ENCODE measurements around the gene INTS6.
"Not testable (repeated sequence)": the region's sequence is repeated elsewhere in the genome, so short reads cannot be mapped to it uniquely, and the experiment has no call there.

Gene INTS6

DNA sequence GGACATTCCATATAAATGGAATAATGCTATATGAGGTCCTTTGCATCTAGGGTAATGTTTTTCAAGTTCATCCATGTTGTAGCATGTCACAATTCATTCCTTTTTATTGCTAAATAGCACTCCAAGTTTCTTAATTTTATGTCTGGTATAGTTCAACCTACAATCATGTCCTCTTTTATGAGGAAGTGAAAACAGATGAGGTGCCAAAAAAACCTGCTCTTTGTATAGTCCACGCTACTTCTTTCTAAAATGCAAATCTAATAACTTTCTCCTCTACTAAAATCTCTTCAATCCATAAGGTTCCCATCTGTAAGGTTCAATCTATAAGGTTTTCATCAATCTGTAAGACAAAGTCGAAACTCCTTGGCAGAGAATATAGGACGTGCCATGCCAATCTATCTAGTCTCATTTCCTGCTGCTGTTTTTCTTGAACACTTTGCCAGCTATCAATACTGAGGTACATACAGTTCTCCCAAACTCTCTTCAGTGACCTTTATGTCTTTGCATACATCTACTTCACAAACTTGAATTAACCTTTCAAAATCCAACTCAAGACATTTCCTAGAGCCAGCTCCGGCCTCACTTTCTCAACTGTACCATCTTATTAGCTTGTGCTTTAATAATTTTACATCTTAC lies 33.7 kb downstream of the INTS6 start:
- FAIRE-seq (peak; percentile 89), DNase-seq (ENCODE audit: insufficient read length, low spot score) (no peak)

DNA sequence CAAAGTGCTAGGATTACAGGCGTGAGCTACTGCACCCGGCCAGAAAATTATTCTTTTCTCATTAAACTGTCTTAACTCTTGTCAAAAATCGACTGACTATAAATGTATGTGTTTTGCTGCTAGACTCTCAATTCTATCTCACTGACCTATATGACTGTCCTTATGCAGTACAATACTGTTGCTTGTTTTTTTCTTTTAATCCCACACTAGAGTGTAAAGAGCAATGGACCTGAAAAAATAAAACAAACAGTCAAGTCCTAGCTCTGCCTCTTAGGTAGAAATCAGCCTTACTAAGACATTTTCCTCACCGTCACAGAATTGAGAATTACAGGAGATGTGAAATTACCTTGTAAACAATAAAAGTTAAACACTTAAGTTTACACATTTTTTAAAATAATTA lies 35.1 kb downstream of the INTS6 start:
- FAIRE-seq (no peak), DNase-seq (ENCODE audit: insufficient read length, low spot score) (no peak)

DNA sequence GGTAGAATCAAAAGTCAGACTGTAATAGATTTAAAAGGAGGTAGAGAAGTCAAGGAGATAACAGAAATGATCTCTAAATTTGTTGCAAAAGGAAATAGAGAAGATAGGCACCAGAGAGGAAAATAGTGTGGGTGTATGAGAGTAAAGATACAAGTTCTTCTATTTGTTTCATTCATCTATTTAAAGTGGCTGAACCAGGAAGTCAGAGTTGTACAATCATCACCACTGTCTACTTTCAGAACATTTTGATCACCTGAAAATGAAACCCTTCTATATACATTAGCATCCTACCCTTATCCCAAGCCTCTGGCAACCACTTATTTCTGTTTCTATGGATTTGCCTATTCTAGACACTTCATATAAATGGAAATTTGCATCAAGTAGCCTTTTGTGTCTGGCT lies 36.7 kb downstream of the INTS6 start:
- no peak for DNase-seq (ENCODE audit: insufficient read length, low spot score)
- peak; percentile 72 for FAIRE-seq

DNA sequence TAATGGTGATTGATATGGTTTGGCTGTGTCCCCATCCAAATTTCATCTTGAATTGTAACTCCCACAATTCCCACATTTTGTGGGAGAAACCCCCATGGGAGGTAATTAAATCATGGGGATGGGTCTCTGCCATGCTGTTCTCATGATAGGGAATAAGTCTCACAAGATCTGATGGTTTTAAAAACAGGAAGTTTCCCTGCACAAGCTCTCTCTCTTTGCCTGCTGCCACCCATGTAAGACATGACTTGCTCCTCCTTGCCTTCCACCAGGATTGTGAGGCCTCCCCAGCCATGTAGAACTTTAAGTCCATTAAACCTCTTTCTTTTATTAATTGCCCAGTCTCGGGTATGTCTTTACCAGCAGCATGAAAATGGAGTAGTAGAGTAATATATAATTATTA lies 37.5 kb downstream of the INTS6 start:
- not testable (repeated sequence) for FAIRE-seq; DNase-seq (ENCODE audit: insufficient read length, low spot score)

DNA sequence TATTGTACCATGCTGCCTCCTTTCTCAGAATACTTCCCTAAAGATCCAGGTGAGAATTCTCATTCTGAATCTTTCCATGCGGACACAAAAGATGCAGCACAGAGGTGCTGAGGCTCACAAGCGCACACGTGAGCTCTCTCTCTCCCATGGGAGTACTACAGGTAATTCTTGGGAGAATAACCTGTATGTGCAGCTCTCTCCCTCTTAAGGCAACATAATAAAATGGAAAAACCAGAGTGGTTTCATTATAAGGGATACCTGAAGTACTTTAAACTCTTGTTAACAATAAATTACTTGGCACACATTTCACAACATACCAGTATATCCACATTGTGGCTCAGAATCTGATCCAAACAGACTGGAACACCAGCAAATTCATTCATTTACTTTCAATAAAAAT lies 40.4 kb downstream of the INTS6 start:
- no peak for DNase-seq (ENCODE audit: insufficient read length, low spot score)
- FAIRE-seq: no peak

DNA sequence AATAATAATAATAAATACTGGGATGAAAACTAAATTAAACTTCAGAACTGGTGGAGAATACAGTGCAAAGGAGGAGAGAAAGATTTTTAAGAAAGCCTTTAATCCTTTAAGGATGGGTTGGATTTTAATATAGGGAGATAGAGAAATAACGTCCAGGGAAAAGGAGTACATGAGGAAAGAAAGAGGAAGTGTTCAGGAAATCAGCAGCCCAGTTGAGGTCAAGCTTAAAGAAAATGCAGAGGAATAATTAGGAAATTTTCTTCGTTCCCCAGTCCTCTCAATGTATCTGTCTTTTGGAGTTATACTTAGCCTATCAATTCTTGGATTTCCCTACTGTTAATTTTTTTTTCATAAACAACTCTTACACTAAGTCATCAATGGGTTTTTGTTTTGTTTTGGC lies 47.7 kb downstream of the INTS6 start:
- FAIRE-seq (no peak), DNase-seq (ENCODE audit: insufficient read length, low spot score) (no peak)

DNA sequence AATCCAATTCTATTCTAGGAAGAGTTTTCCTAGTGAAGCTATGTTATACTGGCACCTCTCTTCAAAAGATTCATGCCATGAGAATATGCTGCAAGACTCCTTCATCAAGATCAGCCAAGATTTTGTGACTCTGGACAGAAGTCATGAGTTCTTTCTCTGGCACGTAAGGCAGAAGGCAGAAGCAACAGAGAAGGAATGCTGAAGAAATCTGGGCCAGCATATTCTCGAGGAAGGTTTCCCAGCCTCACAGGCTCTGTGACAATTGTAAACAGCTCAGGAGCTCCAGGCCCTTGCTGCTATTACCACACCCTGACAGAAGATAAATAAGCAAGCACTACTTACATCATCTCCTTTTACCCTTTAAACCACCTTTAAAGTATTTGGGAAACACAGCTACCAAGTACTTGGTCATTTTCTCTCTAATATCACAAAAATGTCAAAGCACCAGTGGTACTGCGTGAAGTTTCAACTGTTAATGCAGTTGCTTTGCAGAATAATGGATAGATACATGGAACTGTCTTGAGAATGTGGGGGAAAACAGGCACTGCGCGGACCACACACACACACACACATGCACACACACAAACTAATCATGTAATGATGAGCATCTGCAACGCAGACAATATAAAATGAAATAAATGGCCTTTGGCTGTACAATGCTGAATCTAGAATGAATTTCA lies 55.4 kb downstream of the INTS6 start:
- FAIRE-seq (no peak), DNase-seq (ENCODE audit: insufficient read length, low spot score) (no peak)

DNA sequence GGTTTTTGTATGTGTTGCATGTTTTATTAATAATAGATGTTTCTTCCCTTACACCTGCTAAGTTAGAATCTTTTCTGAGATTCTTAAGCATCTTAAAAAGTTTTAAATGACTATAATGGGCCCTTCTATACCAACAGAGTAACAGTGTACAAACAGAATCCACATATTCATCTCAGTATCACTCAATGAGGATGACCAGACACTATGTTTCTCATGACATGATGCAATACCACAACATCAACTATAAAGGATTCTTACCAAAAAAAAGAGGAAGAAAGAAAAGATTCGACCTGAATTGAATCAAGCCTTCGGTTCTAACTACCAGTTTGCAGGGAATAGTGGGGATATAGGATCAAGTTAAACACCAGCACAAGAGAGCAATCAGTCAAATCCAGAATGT lies 56.5 kb downstream of the INTS6 start:
- DNase-seq (ENCODE audit: insufficient read length, low spot score) (no peak), FAIRE-seq (no peak)

DNA sequence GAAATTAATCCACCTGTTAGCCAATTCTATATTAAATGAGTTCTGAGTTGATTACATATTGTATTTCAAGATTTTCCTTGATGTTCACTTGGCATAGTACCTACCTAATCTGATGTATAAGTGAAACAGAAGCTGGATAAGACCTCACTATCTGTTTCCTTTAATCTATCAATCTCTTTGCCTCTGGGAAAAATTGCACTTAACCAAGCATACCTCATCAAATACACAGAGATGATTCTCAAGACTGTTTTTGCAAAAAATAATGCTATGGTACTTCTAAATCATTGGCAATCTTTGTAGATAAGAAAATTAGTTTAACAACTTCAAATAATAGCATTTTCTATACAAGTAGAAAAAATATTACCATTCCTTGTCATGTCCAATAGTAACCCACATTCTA lies 58.1 kb downstream of the INTS6 start:
- FAIRE-seq (no peak), DNase-seq (ENCODE audit: insufficient read length, low spot score) (no peak)

DNA sequence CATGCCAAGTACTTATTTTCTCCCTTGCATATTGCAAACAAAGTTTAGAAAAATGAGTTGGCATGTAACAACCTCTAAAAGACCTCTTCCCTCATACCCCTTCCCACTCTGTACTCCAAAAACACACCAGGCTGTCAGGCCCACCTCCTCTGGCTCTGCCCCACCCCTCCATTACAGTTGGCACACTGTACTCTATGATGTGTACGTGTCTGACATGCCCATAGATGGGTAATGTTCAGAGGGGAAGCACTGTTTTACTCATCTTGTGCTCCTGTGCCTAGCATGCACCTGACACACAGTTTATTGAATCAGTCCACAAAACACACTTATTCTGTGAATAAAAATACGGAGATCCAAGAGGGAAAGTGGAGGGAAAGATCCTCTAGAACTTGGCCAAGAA lies 67.7 kb downstream of the INTS6 start:
- DNase-seq (ENCODE audit: insufficient read length, low spot score): no peak
- no peak for FAIRE-seq

DNA sequence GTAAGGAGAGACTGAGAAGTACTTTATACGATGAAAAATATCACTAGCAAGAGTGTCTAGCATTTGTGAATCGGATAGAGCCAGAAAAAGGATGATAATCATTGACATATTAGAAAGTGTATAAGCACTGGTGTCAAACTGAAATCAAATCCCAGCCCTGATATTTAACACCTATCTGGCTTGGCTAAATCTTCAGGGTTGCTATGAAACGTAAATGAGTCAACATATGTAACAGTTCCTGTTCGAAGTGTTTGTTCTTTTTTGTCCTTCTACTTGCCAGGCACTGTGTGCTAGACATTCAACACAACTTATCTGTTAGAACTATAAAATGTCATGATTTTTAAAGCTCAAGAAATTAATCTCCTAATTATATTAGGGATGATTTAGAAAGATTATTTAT lies 72.6 kb downstream of the INTS6 start:
- DNase-seq (ENCODE audit: insufficient read length, low spot score) (no peak), FAIRE-seq (peak; percentile 11)

DNA sequence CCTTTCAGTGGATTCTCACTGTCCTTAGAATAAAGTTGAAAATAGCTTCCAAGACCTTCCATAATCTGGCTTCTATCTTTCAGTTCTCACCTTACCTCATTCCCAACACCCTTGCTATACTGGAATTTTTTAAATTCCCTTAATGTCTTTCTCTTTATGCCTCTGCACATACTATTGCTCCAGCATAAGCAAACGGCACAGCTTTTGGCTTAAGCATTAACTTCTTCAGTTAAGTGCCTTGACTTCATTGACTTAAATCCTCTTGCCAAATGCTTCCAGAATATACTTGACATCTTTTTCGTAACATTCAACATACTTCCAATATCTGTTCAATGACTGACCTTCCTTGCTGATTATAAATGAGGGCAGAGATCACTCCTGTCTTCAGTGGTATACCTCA lies 79.4 kb downstream of the INTS6 start:
- FAIRE-seq: no peak
- no peak for DNase-seq (ENCODE audit: insufficient read length, low spot score)

DNA sequence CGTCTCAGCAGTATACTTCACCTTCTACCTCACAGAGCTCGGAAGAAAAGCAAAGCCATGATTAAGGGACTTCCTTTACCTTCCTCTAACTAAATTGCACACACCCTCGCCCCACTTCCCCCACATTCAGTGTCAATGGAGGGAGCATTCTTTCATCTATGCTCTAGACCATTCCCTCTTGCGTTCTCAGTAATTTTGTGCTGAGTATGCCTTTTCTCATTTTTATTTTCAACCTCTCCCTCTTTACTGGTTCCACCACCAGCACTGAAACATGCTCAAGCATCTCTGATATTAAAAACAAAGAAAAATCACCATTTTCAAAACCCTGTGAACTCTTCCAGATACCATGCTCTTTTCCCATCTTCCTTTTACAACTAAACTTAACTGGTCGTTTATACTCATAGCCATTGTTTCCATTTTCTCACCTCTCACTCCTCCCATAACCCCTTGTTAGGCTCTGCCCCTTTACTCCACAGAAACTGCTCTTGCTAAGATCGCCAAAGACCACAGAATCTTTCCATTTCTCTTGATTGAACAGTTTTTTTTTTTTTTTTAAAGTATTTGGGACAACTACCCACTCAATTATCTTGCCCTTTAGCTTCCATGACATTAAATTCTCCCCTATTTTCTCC lies 81.0 kb downstream of the INTS6 start:
- no peak for FAIRE-seq
- DNase-seq (ENCODE audit: insufficient read length, low spot score): no peak

DNA sequence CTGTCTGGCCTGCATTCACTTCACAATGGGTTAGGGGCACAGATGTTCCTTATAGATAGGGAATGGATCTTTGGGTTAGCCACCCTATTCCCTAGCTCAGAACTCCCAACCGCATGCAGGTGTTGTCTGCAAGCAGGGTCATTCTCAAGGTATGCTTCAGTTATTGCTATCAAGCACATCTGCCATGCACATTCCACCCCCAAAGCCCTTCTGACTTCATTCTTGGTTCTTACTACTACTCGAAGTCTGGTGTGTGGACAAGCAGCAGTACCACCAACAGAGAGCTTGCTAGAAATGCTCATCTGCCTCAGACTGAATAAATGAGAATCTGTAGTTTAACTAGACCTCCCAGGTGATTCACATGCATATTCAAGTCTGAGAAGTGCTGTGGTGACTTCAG lies 82.0 kb downstream of the INTS6 start:
- no peak for FAIRE-seq
- DNase-seq (ENCODE audit: insufficient read length, low spot score): no peak

DNA sequence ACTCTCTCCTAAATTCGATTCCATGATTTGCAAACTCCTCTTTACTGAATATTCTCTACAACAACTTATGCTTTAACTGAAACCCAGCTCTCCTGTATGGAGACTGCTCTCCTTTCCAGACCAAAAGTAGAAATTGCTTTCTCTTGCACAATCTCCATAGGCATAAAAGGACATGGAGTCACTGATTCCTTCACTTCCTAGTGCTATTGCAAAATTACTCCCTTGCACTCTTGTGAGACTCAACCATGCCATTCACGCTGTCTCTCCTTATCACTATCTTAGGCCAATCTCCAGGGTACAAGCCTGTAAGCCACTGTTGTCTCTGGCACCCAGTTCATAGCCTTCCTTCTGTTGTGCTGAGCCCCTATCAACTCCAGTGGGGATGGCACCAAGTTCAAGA lies 82.7 kb downstream of the INTS6 start:
- no peak for DNase-seq (ENCODE audit: insufficient read length, low spot score)
- no peak for FAIRE-seq

DNA sequence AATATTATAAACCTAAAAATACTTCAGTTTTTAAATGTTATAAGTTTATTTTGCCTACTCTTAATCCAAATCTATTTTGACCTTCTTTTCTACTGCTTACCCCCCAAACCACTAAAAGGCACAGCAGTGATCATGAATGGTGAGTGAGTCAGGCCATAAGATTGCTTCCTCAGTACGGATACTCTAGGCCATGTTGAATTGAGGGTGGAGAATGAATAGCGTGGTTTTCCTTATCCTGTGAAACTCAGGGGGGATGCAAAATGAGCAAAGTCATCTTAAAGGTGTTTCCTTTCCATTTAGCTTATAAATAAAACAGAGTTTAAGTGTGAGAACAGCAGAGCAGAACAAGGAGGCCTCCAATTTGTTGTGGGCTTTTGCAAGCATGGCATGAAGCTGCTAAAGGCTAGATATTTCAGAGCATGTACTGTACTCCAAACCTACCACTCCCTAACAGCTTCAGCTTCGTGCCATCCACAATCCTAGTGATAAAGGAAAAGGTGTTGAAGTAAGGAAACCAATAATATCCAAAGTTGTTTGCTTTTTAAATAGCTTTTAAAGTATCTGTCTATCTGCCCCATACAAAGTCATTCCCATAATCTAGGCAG lies 88.3 kb downstream of the INTS6 start:
- FAIRE-seq (peak; percentile 47), DNase-seq (ENCODE audit: insufficient read length, low spot score) (no peak)

DNA sequence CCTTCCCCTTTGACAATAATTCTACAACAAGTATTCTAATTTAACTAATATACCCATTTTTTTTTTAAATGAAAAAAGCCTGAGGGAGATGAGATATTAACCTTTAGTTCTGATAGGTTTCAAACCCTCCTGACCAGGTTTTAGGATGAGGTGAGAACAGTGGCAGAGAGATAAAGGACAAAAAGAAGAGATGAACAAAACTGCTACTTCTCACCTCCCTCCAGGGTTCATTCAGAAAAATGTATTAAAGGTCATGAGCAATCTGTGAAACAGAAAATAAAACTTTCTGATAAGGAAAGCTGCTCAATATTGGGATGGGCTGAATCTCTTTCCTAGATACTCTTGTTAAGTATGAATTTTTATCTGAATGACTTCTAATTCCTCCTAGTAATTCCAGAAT lies 89.2 kb downstream of the INTS6 start:
- DNase-seq (ENCODE audit: insufficient read length, low spot score) (no peak), FAIRE-seq (no peak)

DNA sequence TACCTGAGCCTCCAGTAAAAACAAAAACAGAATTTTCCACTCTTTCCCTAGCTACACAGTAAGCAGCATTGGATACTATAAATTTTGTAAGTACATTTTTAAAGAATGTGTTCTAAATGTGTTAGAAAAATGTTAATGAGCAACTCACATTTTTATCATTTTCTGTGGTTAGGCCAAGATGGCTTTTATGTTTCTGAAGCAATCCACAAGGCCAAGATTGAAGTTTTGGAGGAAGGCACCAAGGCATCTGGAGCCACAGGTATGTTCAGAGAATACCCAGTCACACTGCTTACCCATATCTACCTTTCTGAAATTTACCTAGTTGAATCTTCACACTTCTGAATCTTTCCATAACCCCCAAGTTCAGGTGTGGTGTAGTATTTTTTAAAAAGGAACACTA lies 91.7 kb downstream of the INTS6 start:
- no peak for FAIRE-seq
- no peak for DNase-seq (ENCODE audit: insufficient read length, low spot score)

DNA sequence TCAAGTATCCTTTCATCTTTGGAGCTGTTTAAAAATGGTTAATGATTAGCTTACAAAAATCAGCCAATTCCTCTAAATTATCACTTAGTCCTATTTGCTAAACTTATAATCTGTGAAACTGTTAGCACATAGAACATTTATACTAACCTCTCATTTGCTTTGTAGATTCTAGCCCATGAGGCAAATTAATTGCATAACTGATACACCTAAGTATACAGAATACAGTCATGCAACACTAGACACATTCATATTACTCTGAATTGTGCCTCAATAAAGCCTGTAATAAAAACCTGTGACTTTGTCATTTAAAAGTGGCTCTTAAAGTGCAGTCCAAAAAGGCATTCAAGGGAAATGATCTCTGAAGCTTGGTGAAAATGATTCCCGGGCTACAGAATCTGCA lies 92.3 kb downstream of the INTS6 start:
- FAIRE-seq (no peak), DNase-seq (ENCODE audit: insufficient read length, low spot score) (no peak)

DNA sequence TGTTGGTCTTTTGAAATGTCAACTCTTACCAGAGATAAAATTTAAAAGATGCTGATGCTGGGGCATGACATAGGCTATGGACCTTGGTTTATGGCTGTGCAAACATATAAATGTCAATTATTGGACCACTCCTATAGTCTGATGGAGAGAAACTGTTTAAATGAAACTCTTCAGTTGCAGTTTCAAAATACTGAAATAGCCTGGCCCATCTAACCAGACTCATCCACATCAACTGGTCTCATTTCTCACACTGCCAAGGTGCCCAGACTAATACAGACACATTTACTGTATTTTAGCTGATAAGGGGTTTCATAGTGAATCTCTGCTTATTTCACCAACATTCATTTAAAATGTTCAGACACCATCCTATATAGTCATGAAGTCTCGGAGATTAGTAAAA lies 93.5 kb downstream of the INTS6 start:
- FAIRE-seq (no peak), DNase-seq (ENCODE audit: insufficient read length, low spot score) (no peak)

DNA sequence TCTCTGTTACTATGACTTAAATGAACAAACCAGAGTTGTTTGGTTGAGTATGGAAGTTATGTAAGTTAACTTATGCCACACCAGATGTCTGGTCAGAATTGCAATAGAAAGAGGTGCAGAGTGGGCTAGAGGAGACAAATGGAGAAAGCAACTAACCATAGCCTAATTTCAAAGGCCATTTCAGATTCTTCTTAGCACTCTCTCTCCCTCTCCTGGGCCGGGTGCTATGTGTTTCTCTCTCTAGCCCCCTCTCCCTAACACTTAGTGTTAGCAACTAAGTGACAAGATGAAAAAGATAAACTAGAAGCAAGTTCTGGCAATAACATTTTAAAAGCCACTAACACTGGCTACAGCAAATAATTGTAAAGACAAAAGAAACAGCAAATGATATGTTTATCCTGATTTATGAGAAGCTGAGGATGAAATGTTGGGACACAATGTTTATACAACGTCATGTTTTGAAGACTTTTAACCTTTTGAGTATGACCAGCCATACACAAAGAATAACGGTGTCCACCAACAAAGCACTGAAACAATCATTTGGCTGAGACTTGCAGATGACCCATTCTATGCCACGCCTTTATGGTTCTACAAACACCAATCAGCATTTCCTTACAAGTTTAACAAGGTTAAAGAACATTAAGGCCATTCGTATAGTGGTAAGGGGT lies 94.8 kb downstream of the INTS6 start:
- DNase-seq (ENCODE audit: insufficient read length, low spot score) (no peak), FAIRE-seq (peak; percentile 11)
